Urothelium cell line (cell line): ENCODE results near the gene ENDOG.
A peak's percentile ranks its signal among the peaks of the same experiment; 100 is the strongest.
"Not testable (repeated sequence)": the region's sequence is repeated elsewhere in the genome, so short reads cannot be mapped to it uniquely, and the experiment has no call there.

ENCODE experiments used
- DNase-seq: peaks from one replicate; pipeline ENCODE4 v3.0.0; 2011; ENCODE audit warnings: low spot score, mixed read lengths
- FAIRE-seq: peaks from 2 replicates; lab custom pipeline; 2011; peaks lifted over from hg19 to GRCh38; lab: Jason Lieb, UNC

ENDOG gene

DNA sequence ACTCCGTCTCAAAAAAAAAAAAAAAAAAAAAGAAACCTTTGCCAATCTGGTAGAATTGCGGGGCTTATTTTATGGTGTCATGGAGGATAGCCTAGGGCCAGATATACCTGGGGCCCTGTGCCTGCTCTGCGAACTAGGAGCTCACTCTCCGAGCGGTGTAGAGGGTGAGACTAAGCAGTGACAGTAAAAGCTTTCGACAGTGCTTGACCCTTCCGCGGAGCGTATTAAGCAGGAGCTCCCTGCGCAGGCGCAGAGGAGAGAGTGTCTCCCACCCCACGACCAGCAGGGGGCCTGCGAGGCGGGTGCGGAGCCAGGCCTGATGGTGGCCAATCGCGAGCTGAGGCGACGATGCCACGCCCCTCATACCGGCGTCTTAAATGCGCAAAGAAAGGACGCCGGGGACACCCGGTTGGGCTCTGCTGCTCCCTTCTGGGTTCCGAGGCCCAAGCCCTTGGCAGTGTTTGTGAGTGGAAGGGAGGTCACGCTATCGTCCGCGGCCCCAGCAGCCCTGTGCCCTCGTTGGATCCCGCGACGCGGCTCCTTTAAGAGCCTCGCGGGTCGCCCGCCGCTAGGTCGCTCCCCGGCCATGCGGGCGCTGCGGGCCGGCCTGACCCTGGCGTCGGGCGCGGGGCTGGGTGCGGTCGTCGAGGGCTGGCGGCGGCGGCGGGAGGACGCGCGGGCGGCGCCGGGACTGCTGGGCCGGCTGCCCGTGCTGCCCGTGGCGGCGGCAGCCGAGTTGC is at the start of gene ENDOG:
TSS of gene ENDOG (plus strand) at position 402 of the 740 bp plus-strand sequence. CDS start at position 587, 185 bp downstream.
- FAIRE-seq (no peak), DNase-seq (peak; percentile 93)

DNA sequence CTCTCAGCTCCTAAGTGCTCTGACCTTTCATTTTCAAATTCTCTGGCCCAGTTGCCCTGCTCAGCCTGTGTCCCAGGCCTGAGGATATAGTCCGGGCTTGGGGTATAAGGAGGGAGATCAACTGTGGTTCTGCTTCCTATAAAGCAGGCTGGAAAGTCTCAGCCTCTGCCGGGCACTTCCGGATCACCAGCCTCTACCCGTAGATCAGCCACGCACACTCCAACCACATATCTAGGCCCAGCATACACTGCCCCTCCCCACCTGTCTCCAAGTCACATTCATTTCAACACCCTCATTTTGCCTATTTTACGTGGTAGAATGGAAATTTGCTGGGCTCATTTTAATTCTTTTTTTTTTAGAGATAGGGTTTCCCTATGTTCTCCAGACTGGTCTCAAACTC is 49.7 kb upstream of the ENDOG start:
- FAIRE-seq (no peak), DNase-seq (no peak)

DNA sequence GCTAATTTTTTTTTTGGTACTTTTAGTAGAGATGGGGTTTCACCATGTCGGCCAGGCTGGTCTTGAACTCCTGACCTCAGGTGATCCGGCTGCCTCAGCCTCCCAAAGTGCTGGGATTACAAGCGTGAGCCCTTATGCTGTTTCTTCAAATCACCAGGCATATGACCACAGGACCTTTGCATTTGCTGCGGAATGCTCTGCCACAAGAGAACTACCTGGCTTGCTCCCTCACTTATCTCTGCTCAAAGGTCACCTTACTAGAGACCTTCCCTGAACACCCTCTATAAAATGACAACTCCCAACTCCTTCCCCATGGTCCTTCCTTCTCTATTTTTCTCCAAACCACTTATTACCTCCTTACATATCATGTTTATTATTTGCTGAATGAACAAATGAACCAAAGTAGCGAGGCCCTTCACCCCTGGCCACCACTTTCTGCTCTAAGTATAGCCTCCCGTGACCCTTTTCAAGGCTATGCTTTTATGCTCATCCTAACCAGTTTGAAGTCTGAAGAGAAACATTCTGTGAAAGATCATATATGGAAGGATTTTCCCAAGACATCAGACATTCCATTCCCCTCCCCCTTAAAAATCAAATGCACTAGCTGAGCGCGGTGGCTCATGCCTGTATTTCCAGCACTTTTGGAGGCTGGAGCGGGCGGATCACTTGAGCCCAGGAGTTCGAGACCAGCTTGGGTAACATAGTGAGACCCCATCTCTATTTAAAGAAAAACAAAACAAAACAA is 47.8 kb upstream of the ENDOG start:
- FAIRE-seq (no peak), DNase-seq (no peak)

DNA sequence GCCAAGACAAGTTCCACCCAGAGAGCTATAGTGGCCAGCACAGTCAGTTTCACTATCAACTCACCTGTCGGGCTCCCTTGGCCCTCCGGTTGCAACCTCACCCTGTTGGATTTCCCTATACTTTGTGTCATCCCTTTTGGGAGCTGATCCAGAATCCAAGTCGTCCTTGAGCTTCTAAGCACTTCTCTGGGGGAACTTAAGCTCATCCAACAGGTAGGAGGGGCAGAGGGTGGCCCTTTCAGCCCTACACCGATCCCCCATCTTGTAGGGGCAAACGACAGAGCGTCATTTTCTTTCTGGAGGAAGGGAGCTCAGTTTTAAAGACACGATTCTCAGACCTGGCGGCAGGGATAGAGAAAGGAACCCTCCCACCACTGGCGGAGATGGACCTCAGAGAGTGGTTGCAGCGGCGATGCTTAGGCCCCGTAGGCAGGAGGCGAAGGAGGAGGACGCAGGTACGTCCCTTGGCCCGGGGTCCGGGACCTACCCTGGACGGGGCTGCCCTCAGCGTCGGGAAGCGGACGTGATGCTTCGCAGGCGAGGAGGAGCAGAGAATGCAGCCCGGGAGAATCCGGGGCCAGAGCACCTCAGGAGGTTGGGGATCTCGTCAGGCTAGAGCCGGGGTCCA is 47.1 kb upstream of the ENDOG start:
- no peak for FAIRE-seq

DNA sequence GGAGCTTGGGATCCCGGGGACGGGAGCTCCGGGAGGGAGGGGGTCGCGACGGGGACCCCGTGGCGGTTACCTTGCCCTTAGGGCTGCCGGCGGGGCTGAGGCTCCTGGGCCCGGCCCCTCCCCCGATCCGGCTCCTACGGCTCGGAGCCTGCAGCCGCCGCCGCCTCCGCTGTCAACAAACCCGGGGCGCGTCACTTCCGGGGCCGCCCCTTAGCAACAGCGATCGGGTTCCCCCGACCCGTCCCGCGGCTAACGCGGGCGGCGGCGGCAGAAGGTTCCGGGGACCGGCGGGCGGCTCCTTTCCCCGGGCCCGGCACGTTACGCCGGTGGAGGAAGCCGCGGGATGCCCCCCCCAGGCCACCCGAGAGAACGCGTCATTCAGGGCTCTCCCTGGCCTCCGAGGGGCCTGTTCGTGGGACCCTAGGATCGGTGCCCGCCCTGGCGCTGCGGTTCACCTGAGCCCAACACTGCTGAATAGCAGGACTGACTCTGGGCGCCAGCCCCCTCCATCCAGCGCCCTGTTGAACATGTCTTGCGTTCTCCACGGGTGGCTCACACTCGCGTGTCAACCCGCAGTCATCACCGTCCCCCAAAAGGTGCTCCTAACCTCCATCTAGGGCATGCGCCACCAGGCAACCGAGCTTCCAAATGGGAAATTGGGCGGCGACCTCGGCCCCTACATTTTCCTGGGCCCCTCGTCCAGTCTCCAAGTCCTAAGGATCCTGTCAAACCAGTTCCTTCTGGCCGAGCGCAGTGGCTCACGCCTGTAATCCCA is 46.4 kb upstream of the ENDOG start, which contains the start of gene ZER1:
TSS of gene ZER1 (minus strand) at position 183 of the 775 bp plus-strand sequence. CDS start 16,362 bp downstream, outside the sequence.
- FAIRE-seq (no peak), DNase-seq (peak; percentile 94)

More for the DNA sequence above, 47.1 kb upstream of the ENDOG start:
- peak; percentile 17 for DNase-seq

DNA sequence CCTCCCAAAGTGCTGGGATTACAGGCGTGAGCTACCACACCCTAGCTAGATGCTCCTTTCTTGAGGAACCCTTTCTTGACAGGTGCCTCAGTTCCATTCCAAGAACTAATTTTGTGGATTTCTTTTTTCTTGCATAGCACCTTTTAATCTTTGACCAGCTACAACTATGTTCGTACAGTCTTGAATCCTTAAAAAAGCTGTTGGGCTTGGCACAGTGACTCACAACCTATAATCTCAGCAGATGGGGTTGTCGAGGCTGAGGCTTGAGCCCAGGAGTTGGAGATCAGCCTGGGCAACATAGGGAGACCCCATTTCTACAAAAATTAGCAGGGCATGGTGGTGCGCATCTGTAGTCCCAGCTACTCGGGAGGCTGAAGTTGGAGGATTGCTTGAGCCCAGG is 45.3 kb upstream of the ENDOG start:
- DNase-seq (no peak), FAIRE-seq (no peak)

DNA sequence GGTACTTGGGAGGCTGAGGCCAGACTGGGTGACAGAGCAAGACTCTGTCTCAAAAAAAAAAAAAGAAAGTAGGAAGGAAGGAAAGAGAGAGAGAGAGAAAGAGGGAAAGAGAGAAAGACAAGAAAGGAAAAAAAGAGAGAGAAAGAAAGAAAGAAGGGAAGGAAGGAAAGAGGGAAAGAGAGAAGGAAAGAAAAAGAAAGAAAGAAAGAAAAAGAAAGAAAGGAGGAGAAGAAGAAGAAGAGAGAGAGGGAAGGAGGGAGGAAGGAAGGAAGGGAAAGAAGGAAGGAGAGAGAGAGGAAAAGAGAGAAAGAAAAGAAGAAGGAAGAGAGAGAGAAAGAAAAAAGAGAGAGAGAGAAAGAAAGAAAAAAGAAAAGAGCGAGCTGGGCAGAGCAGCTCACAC is 43.5 kb upstream of the ENDOG start:
- no peak for FAIRE-seq
- no peak for DNase-seq

DNA sequence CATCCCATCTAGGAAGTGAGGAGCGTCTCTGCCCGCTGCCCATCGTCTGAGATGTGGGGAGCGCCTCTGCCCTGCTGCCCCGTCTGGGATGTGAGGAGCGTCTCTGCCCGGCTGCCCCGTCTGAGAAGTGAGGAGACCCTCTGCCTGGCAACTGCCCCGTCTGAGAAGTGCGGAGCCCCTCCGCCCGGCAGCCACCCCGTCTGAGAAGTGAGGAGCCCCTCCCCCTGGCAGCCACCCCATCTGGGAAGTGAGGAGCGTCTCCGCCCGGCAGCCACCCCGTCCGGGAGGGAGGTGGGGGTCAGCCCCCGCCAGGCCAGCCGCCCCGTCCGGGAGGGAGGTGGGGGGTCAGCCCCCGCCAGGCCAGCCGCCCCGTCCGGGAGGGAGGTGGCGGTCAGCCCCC is 38.2 kb upstream of the ENDOG start:
- DNase-seq, FAIRE-seq: not testable (repeated sequence)

DNA sequence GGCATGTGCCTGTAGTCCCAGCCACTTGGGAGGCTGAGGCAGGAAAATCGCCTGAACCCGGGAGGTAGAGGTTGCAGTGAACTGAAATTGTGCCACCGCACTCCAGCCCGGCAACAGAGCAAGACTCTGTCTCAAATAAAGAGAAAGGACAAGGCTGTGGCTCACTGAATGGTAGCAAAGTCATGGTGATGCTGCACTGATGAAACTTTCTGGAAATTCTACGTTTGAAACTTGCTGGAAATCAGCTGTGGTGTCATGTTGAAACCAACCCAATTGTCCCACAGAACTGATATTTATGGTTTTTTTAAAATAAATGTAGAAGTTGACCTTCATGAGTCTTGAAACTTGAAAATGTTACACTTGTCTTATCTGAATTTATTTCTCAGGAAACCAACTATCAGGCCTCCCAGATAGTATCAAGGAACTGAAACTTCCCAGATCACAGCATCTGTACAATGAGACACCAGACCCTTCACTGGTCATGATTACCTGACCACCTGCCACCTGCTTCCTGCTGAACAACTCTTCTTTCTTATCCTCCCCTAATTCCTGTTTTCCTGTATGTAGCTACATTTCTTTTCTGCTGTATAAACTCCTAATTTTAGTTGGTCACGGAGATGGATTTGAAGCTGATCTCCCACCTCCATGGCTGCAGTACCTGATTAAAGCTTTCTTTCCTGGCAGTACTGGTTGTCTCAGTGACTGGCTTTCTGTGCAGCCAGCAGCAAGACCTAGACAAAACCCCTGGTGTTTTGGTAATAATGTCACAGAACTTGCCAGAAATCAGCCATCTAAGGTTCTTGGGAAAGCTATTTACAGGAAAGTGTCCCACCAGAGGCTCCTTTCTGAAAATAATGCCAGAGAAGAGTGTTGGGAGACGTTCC is 36.9 kb upstream of the ENDOG start:
- FAIRE-seq (no peak), DNase-seq (no peak)

DNA sequence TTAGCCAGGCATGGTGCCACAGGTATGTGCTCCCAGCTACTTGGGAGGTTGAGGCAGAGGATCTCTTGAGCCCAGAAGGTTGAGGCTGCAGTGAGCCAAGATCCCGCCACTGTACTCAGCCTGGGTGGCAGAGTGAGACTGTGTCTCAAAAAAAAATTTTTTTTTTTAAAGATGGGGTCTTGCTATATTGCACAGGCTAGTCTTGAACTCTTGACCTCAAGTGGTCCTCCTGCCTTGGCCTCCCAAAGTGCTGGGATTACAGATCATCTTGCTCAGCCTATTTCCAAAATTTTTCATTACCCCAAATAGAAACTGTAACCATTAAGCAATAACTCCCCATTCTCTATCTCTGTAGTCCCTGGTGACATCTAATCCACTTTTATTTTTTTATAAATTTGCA is 35.6 kb upstream of the ENDOG start:
- DNase-seq (no peak), FAIRE-seq (no peak)

DNA sequence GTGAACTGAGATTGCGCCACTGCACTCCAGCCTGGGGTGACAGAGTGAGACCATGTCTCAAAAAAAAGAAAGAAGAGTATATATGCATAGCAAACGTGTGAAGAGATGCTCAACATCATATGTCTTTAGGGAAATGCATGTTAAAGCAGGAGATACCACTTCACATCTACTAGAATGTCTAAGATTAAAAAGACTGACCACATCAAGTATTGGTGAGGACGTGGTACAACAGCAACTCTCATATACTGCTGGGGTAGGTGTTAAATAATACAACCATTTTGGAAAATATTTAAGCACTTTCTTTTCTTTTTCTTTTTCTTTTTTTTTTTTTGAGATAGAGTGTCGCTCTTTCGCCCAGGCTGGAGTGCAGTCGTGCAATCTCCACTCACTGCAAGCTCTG is 32.9 kb upstream of the ENDOG start:
- DNase-seq, result no peak
- no peak for FAIRE-seq

DNA sequence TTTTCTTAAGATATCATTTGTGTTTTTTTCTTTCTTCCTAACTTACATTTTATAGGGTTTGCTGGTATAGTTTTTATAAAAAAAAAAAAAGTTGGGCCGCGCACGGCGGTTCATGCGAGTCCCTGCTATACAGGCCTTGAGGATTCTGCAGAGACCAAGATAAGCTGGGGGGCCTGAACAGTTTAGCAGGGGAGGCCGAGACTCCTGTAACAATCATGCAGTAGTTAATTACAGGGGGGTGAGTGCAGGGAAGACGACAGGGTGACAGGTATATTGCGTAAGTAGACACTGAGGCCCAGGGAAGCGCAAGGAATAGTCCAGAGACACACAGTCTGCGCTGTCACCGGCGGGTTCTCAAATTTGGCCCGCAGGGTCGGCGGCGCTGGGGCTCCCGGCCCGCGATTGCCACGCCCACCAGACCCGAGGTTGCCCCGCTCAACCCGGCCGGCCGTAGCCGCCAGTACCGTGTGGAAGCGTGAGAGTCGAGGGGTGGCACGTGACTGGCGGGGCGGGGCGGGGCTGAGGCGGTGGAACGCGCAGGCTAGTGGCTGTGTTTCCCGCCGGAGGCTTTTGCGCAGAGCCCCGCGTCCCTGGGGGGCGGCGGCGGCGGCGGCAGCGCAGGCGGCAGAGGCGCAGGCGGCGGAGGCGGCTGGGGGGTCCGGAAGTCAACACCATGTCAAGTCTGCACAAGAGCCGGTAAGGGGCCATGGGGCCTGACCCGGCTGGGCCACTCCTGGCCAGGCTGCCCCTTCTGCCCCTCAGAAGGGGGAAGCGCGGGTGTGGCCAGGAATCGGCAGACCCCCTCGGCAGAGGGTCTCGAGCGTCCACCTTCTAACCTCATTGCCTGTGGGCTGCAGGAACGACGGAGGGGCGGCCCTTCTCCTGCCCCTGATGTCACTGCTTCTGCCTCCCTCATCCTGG is 31.4 kb upstream of the ENDOG start, which contains the start of gene TBC1D13:
TSS of gene TBC1D13 (plus strand) at position 573 of the 921 bp plus-strand sequence. CDS start at position 674, 101 bp downstream.
- DNase-seq (peak; percentile 89), FAIRE-seq (peak; percentile 87)

DNA sequence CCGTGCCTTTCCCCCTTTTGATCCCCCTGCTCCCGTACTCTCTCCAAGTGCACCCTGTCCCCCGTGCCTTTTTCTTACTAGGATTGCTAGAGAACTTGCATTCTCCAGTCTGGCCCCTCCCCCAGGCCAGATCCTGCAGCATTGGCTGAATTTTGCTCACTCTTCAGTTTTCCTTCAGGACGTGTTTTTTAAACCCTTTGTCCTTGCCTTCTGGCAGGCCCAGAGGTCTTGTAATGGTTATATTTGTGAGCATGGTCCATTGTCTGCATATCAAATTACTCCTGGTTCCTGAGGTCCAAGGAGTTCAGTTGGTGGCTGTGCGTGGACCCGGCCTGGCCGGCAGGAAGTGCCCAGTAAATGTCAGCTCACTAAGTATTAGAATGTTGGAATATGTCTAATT is 30.6 kb upstream of the ENDOG start:
- no peak for DNase-seq
- FAIRE-seq, result no peak

DNA sequence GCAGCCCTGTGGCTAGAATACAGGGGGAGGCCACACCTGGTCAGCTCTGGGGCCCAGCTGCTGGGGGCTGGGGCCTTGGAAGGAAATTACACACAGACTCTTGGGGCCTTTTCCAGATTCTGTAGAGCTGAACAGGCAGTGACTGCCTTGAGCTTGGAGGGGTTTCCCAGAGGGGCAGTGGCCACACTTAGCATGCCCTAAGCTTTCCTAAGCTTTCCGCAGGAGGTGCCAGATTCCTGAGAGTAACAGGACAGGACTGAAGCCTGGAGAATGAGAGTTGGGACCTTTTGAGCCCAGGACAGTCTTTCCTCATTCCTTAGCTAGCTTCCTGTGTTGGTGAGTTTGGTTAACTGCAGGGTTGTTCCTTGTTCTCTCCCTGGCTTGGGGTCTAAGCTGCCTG is 29.9 kb upstream of the ENDOG start:
- DNase-seq (no peak), FAIRE-seq (no peak)

DNA sequence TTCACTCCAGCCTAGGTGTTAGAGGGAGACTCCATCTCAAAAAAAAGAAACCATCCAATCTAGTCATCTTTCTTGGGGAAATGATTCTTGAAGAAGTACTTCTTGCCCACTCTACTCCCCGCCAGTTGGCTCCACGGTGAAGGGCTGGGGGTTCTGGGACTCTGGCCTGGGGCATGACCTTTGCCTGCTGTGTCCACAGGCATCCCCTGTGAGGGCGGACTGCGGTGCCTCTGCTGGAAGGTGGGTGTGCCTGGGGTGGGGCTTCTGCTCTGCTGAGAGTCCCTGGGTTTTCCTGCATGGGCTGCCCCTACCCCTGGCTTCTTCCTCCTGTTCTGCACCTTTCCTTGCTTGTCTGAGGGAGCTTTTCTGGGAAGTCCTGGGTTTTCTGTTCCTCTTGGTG is 27.8 kb upstream of the ENDOG start:
- no peak for FAIRE-seq

DNA sequence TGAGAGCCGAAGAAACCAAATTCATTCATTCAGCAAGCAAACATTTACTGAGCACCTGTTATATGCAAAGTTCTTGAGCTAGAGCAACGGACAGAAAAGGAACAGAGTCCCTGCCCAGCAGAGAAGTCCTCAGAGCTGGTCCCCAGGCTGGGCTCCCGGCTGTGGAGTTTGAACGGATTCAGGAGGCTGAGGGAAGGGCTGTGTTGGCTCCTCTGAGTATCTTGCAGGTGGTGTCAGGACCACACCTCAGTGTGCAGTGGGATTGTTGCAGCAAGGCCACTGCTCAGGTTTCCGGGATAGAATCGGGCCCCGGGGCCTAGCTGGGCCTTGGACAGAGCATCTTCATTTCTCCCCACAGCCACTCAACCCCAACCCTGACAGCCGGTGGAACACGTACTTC is 26.2 kb upstream of the ENDOG start:
- DNase-seq, result no peak
- FAIRE-seq, result no peak

More for the DNA sequence above, 27.8 kb upstream of the ENDOG start:
- DNase-seq, result no peak

DNA sequence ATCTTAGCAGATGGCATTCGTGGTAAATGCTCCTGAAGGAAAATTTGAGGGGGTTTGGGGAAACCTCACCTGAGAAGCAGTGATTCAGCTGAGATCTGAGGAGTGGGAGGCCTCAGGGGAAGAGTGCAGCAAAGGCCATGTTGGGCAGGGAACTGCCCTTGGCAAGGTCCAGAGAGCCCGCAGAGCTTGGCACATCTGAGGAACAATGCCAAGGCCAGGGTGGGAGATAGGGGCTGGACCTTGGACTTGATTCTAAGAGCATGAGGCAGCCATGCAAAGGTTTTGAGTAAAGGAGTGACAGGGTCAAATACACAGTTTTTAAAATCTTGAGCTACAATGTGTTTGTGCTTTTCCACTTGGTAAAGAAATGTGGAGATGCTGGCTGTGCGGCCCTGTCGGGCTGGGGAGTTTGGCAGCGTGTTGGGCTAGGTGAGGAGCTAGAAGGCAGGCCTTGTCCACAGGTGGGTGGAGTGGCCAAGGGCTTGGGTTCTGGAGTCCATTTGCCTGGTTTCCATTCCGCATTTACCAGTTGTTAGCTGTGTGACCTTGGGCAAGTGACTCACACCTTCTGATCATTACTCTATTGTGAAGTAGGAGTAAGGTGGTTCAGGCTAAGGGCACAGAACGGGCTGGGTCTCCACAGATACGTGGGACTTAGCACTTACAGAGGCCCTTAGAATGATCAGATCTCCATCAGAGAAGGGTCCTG is 25.2 kb upstream of the ENDOG start:
- FAIRE-seq (no peak), DNase-seq (no peak)

DNA sequence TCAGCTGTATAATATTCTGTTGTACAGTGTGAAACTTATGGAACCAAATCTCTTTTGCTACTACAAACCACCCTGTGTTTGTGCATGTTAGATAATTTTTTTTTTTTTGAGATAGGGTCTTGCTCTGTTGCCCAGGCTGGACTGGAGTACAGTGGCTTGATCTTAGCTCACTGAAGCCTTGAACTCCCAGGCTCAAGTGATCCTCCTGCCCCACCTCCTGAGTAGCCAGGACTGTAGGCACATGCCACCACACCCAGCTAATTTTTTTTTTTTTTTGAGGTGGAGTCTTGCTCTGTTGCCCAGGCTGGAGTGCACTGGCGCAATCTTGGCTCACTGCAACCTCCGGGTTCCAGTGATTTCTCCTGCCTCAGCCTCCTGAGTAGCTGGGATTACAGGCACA is 23.3 kb upstream of the ENDOG start:
- not testable (repeated sequence) for DNase-seq, FAIRE-seq
